AG04449 (cell line): Measurements from ENCODE around the gene FAM20C.

Experiments
- CTCF ChIA-PET: fragments of 350-600 bp; formaldehyde crosslinking; extraction: SDS; loops from one replicate; lab custom pipeline; 2021; ENCODE audit warnings: antibody characterized with exemption; lab: Yijun Ruan, JAX
- POLR2A ChIA-PET: fragments of 400-600, 350-600 bp; formaldehyde crosslinking; extraction: SDS; loops from one replicate; lab custom pipeline; 2020; ENCODE audit warnings: antibody characterized with exemption, inconsistent platforms; lab: Yijun Ruan, JAX
- DNase-seq: peaks from one replicate; pipeline ENCODE4 v3.0.0-alpha.2; 2010; ENCODE audit warnings: low read depth, low spot score
- H3K4me3 ChIP-seq: 2 replicates; pipeline ENCODE4 v1.5.1; 2011; ENCODE audit warnings: low read depth, mild to moderate bottlenecking, control low read depth, low read length
- TF ChIP-seq, protein P1 (sequence below): IDR thresholded peaks from one replicate; pipeline ENCODE4 v1.5.1; 2011; ENCODE audit warnings: mild to moderate bottlenecking, moderate library complexity, low read length, control low read depth, inconsistent platforms; ENCODE audit not compliant: insufficient read depth; ENCODE audit errors: missing control alignments

Gene FAM20C

DNA sequence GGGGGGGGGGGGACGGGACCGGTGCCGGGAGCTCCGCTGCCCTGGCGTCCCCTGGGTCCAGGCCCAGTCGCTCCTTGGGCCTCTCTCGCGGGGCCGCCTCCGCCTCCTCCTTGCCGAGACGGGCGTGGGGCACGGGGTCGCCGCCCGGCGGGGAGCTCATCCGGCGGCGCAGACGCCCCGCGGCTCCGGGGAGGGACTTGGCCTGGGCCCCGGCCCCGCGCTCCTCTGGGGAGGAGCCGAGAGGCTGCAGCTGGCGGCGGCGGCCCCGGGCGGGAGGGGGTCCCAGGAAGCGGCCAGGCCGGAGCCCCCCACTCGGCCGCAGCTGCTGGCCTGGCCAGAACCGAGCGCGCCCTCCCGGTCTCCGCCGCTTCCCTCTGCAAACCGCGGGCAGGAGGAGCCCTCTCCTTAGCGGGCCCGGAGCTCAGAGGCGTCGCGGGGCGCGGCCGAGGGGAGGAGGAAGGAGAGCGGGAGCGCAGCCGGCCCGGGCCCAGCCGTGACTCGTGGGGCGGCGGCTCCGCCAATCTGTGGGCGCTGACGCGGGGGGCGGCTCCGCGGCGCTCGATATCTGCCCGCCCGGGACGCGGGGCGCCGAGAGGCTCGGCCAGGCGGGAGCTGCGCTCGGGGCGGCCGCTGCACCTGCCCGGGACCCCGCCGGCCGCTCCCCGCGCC, at the start of gene FAM20C:
Gene FAM20C, plus strand, starts transcription at position 591 of the 669 bp plus-strand sequence. CDS start 629 bp downstream, outside the sequence.
- no peak for DNase-seq
- TF ChIP-seq, protein P1, sequence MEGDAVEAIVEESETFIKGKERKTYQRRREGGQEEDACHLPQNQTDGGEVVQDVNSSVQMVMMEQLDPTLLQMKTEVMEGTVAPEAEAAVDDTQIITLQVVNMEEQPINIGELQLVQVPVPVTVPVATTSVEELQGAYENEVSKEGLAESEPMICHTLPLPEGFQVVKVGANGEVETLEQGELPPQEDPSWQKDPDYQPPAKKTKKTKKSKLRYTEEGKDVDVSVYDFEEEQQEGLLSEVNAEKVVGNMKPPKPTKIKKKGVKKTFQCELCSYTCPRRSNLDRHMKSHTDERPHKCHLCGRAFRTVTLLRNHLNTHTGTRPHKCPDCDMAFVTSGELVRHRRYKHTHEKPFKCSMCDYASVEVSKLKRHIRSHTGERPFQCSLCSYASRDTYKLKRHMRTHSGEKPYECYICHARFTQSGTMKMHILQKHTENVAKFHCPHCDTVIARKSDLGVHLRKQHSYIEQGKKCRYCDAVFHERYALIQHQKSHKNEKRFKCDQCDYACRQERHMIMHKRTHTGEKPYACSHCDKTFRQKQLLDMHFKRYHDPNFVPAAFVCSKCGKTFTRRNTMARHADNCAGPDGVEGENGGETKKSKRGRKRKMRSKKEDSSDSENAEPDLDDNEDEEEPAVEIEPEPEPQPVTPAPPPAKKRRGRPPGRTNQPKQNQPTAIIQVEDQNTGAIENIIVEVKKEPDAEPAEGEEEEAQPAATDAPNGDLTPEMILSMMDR = no peak
- ChIA-PET CTCF (interaction anchor here (0.6 to 2.2 kb wide), 8 partner anchors 9 to 133 kb away, joined by 3 to 14 read pairs (median 4); no protein-coding TSS in a partner anchor), POLR2A (interaction anchor here (1.0 to 2.0 kb wide), 3 partner anchors 11 to 127 kb away, joined by 3 to 5 read pairs (median 4); no protein-coding TSS in a partner anchor)
- H3K4me3 ChIP-seq = peak within 1 kb of the TSS; percentile 68

DNA sequence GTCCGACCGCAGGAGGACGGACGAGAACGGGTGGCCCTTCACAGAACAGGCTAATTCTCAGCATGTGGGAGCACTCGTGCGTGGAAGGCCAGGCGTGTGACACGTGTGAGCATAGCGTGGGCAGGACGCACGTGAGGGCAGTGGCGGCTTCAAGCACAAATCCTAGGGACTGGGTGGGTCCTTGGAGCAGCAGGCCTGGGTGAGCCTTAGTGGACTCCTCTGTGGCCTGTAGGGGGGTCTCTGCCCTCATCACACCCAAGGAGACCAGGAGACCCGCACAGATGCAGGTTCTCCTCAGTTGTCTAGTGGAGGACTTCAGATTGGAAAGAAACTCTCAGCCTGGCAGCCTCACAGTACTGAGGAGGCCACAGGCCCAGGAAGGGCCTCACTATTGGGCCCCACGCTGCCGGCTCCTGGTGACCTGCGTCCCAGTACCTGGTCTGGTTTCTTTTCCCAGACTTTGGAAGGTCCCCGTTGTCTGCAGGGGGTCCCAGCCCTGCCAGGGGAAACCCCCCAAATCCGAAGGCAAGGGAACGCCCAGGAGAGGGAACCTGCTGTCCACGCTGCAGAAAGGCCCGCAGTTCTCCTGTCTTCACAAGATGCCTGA, 49.1 kb upstream of the FAM20C start:
- no peak overlapping the region for H3K4me3 ChIP-seq
- no peak for DNase-seq
- TF ChIP-seq, protein P1 = no peak
- POLR2A ChIA-PET = no interaction called here
- CTCF ChIA-PET = no interaction called here

DNA sequence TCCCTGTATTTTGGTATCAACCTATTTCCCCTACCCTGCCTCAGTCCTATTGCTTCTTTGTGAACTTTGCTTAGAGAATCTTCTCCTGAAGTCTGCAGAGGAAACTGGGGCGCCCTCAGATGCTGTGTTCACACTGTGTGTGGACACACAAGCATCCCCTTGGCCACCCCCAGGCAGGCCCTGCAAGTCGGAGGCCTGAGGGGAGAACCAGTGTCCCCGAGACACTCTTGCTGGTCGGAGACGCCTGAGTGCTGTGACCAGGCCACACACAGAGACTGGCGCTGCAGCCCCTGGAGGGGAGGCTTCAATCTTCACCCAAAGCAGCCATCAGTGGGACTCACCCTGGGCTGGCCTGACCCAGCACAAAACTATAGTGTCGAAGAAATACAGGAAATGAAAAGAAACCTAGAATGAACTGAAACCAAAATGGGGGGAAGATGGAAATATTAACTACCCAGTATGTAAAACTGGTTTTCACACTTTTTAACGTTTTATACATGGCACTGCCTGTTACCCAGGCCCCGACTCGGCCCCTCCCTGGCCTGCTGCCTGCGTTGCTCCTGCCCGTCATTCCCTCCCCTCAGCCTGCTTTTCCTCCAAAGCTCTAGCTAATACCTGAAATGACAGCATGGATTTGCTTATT, 48.4 kb upstream of the FAM20C start:
- H3K4me3 ChIP-seq = no peak overlapping the region
- TF ChIP-seq, protein P1 = no peak
- POLR2A ChIA-PET = no interaction called here
- no peak for DNase-seq
- CTCF ChIA-PET = no interaction called here

DNA sequence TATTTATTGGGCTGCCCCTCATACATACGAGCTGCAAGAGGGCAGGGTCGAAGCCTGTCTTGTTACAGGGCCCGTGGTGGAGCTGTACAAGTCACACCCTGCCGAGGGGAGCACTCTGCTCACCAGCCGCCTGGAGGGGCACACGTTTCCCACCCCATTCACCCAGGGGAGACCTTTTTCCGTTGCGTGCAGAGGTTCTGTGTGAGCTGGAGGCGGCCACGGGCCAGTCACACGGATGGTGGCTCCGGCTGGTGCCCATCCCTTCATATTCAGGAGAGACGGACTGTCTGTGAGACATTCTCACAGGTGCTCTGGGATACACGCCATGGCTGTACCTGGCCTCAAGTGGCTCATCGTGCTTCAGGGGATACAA, 47.9 kb upstream of the FAM20C start:
- DNase-seq = no peak
- TF ChIP-seq, protein P1 = no peak
- POLR2A ChIA-PET = no interaction called here
- CTCF ChIA-PET = no interaction called here
- H3K4me3 ChIP-seq = no peak overlapping the region

DNA sequence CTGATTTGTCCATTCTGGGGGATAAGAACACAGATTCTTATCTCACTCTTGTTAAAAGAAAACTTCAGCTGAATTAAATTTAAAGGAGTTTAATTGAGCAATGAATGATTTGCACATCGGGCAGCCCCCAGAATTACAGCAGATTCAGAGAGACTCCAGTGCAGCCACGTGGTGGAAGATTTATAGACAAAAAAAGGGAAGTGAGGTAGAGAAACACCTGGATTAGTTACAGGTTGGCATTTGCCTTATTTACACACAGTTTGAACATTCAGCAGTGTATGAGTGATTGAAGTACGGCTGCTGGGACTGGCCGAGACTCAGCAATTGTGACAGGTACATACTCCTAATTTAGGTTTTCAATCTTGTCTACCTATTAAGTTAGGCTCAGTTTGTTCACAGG, 46.5 kb upstream of the FAM20C start:
- CTCF ChIA-PET = no interaction called here
- no peak for DNase-seq
- TF ChIP-seq, protein P1 = no peak
- no peak overlapping the region for H3K4me3 ChIP-seq
- POLR2A ChIA-PET = no interaction called here

DNA sequence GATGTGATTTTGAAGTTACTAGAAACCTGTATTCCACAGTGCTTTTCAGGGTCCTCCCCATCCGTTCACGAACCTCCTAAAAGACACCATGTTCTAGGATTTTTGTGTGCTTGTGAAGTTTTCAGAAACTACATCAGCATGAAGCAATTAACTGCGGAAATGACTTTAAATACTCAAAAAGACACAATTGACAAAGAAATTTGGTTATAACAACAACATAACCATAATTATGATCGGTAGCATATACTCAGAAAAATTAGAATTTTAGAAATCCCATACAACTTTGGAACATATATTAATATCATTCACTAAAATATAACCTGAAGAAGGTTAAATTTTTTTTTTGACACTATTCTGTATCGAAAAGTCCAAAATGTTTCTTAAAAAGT, 43.8 kb upstream of the FAM20C start:
- CTCF ChIA-PET = no interaction called here
- H3K4me3 ChIP-seq = peak overlapping the region; percentile 69
- DNase-seq = no peak
- POLR2A ChIA-PET = no interaction called here
- TF ChIP-seq, protein P1 = no peak
